Measurements from ENCODE around the gene PINLYP. TPM values are rescaled to one million over a fixed set of nuclear protein-coding genes. Genes with fewer than 3 reads are reported as not detected.

The PINLYP gene
- total RNA-seq (1 to 10 TPM; 2.5 to 2.7 TPM), polyA plus RNA-seq (1 to 10 TPM in 2 of 3 donors, under 1 TPM in 1; 0.68 to 2.3 (median 1.7) TPM), total RNA-seq (0.67 to 3.9 (median 0.94) reads per million in 6 experiments)

DNA sequence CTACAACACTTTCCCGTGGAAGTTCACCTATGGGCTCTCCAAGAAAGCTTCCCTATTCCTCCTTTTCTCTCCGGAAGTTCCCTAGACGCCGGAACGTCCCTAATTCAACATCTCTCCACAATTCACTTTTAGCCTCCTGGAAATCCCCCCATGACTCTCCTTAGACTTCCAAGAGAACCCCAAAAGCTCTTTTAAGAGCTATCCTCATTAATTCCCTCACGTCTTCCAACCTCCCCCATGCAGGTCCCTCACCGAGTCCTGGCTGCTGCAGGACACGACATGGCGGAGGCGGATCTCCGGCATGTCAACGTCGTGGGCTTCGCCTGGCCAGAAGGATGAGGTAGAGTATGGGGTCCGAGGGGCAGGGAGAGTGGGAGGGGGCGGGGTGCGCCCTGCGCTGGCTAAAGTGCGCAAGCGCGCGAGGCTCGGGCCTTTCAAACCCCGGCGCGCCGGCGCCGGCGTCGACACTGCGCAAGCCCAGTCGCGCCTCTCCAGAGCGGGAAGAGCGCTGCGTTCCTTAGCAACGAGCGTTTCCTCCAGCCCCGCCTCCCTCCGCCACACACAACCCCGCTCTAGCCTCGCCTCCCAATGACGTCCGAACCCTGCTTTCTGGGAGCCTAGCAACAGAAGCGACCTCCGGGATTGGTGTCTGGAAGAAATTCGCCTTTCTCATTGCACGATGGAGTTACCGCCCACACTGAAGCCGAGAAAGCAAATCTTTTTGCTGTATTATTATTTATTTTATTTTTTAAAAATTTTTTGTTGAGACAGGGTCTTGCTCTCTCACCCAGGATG is at the start of gene PINLYP, which contains the start of gene XRCC1:
Gene PINLYP (plus strand): TSS at position 646 of the 795 bp plus-strand sequence. CDS start 1,391 bp downstream, outside the sequence.
Gene XRCC1 (minus strand): TSS at position 372 of the 795 bp plus-strand sequence. CDS start 69 bp downstream, at position 303.
- Mint-ChIP-seq H3K4me3 (peak within 1 kb of the TSS; percentile 91 to 99 (median 96)), H3K4me1 (peaks cover 29 to 69% (median 63%) of the 10 kb centered on the region in 4 donors), H3K36me3 (peaks cover 0 to 19% (median 0%) of the 10 kb centered on the region in 3 donors), H3K27me3 (no peaks in the 10 kb centered on the region), H3K27ac (peak within 1 kb of the TSS; percentile 87 to 100 (median 98)), H3K9me3 (no peaks in the 10 kb centered on the region)
- ATAC-seq (peak; percentile 95 to 98), DNase-seq (peak; percentile 86 to 99 (median 97))
- POLR2A ChIA-PET: interaction anchor here (0.6 to 4.7 kb wide), 9 partner anchors 11 to 112 kb away, joined by 3 to 55 read pairs (median 4); partner anchors contain the start of genes IRGQ and ZNF576

DNA sequence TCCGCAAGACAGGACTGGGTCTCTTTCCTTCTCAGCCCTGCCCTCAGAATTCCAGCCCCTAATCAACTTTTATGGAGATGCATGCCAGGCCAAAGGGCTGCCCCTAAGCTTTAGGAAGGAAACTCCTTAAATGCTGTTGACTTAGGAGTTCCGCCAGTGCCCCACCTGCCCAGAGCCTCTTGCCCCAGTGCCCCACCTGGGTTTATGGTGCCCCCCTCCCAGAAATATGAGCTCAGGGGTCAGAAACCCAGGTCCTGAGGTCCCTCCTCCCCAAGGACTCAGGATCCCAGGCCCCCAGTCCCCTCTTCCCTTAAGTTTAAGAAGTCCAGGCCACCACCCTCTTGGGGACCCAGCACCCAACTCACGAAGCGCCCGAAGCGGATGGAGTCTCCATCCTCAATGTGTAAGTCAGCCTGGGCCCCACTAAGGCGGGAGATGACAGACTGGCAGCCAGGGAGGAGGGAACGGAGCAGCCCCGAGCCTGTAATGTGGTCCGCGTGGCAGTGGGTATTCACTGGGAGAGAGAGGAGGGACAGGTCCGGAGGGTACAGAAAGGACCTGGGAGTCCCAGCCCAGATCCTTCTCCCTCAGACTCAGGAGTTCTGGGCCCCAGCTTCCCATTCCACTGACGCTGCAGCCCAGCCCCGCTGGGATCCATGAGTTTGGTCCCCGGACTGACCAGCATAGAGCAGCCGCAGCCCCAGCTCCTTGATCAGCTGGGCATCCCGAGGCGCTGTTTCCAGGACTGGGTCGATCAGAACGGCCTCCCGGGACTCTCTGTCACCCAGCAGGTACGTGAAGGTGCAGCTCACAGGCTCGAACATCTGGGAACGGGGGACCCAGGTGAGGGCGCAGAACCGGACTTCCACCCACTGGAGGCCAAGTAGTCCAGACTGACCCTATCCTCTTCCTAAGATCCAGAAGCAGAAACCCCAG is 49.5 kb upstream of the PINLYP start:
- Mint-ChIP-seq H3K4me1 (peaks cover 10 to 36% (median 27%) of the 10 kb centered on the region in 4 donors), H3K27ac (peak overlapping the region; percentile 75 to 95 (median 90)), H3K27me3 (no peaks in the 10 kb centered on the region), H3K9me3 (no peaks in the 10 kb centered on the region), H3K4me3 (peak overlapping the region; percentile 73 to 94 (median 79)), H3K36me3 (peaks cover 0 to 2% (median 0%) of the 10 kb centered on the region in 3 donors)
- POLR2A ChIA-PET: interaction anchor here (0.6 to 3.0 kb wide), 5 partner anchors 55 to 87 kb away, joined by 3 to 21 read pairs (median 11); partner anchors contain the start of genes IRGQ and ZNF576
- DNase-seq (peak in 2 of 10 donors; percentile 16 to 19), ATAC-seq (peak; percentile 29 to 32)

DNA sequence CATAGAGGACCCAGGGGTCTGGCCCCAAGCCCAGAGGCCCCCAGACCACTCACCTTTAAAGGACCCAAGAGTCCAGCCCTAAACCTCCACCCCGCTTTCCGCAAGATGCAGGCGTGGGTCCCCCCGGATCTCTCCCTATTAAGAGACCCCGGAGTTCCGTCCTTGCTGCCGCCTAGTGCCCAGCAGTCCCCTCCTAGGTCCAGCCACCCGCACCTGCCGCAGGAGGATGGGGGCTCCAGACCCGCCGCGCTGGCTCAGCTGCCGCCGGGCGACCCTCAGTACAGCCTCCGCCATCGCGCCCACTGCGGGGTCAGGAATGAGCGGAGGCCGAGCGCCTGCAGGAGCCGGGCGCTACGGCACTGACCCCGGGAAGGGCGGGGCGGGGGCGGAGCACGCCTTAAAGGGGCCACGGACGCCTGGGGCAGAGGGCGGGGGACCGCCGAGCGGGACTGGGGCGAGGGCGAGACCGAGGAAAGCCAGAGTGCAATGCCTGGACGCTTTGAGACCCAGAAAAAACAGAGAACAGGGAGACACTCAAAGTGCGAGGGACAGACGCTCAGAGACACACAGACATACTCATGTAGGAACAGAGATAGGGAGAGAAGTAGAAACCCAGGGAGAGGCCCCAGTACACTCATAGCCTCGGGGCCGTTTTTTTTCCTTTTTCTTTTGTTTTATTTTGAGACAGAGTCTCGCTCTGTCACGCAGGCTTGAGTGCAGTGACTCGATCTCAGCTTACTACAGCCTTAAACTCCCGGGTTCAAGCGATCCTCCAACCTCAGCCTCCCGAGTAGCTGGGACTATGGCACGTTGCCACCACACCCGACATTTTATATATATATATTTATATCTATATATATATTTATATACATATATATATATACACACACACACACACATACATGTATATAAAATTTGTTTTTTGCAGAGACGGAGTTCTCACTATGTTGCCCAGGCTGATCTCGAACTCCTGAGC is 48.4 kb upstream of the PINLYP start, which contains the start of gene ETHE1:
Gene ETHE1 (minus strand): TSS at position 318 of the 976 bp plus-strand sequence. CDS start 24 bp downstream, at position 294.
- Mint-ChIP-seq H3K36me3 (peaks cover 0 to 2% (median 0%) of the 10 kb centered on the region in 3 donors), H3K4me3 (peak within 1 kb of the TSS; percentile 73 to 94 (median 79)), H3K27ac (peak within 1 kb of the TSS; percentile 75 to 97 (median 90)), H3K9me3 (no peaks in the 10 kb centered on the region), H3K4me1 (peaks cover 10 to 38% (median 28%) of the 10 kb centered on the region in 4 donors), H3K27me3 (no peaks in the 10 kb centered on the region)
- POLR2A ChIA-PET: interaction anchor here (0.7 to 3.0 kb wide), 6 partner anchors 7 to 89 kb away, joined by 3 to 21 read pairs (median 4); partner anchors contain the start of genes IRGQ and ZNF576
- peak; percentile 35 to 75 (median 61) for DNase-seq
- peak; percentile 72 to 87 for ATAC-seq

DNA sequence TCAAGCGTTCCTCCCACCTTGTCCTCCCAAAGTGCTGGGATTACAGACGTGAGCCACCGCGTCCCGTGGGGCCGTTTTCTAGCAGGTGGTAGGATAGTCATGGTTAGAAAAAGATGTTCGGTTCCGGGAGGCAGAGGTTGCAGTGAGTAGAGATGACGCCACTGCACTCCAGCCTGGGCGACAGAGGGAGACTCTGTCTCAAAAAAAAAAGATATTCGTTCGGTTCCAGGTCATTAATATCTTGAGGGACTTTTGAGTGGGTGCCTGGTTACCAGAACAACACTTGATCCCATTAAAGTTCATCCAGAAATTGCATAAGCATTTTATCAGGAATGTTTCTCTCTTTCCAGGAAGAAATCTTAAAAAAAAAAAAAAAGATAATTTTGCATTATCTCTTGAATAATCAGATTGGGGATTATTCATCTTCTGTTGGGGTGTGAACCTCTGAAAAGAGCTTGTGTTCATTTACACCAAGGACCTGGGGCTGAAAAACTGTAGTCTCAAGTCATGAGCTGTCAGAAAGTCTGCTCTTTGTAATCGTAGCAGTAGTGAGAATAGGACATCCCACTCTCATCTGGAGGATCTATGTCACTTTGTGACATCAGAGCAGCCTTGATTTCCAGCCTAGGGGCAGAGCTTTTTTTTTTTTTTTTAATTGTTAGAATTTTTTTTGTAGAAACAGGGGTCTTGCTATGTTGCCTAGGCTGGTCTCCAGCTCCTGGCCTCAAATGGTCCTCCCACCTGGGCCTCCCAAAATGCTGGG is 47.6 kb upstream of the PINLYP start:
- no peak for DNase-seq
- ATAC-seq: no peak
- Mint-ChIP-seq H3K4me3 (peak overlapping the region in 5 of 10 donors; percentile 15 to 78 (median 49)), H3K36me3 (no peaks in the 10 kb centered on the region), H3K9me3 (no peaks in the 10 kb centered on the region), H3K27ac (peak overlapping the region in 2 of 10 donors; percentile 43 to 56), H3K27me3 (no peaks in the 10 kb centered on the region), H3K4me1 (peaks cover 13 to 43% (median 34%) of the 10 kb centered on the region in 4 donors)
- POLR2A ChIA-PET: interaction anchor here (0.7 to 1.6 kb wide), 5 partner anchors 8 to 90 kb away, joined by 3 to 4 read pairs (median 3); no protein-coding TSS in a partner anchor

DNA sequence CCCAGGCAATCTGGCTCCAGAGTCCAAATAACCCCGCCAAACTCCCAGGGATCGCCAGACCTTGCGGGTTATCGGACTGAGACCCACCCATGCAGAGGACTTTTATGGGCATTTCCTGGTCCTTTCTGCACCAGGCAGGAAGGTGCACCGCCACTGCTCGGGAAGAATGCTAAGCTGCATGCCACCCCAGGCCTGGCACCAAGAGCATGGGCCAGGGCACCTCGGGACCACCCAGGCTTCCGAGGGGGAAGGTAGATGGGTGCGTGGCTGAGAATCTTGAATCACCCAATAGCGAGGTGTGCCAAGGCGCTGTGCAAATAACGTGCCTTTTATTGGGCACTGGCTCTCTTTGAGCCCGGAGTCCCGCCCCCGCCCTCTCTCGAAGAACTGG is 43.0 kb upstream of the PINLYP start:
- Mint-ChIP-seq H3K9me3 (no peaks in the 10 kb centered on the region), H3K4me3 (peak overlapping the region; percentile 87 to 99 (median 95)), H3K27me3 (no peaks in the 10 kb centered on the region), H3K36me3 (peaks cover 0 to 11% (median 2%) of the 10 kb centered on the region in 3 donors), H3K27ac (peak overlapping the region; percentile 89 to 97 (median 94)), H3K4me1 (peaks cover 13 to 32% (median 23%) of the 10 kb centered on the region in 4 donors)
- peak in 1 of 10 donors; percentile 40 for DNase-seq
- ATAC-seq: peak; percentile 18 to 40
- POLR2A ChIA-PET: interaction anchor here (0.6 to 8.0 kb wide), 18 partner anchors 8 to 1262 kb away, joined by 3 to 51 read pairs (median 6); partner anchors contain the start of genes IRGQ, PHLDB3 and ZNF576

DNA sequence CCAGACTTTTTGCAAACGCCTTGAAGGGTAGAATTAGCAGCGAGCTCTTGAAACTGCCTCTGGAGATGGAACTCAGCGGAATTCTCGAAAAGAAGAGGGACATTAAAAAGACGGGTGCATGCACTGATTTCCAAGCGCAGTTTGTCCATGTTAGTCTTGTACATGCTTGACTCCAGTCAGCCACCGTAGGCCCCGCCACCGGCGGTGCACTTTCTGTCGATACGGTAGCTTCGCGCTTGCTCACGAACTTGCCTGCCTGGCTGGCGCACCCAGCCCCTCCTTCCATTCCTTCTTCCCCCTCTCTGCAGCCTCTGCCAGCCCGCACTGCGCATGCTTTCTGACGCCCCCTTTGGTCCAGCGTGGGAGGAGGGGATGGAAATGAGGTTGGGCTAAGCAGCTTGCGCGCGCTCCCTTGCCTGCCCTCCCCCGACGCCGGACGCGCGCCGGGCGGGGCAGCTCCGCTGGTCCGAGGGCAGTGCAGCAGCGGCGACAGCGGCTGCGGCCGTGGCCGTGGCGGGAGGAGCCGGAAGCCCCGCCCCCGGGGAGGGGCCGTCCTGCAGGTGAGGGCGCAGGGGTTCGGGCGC is 42.5 kb upstream of the PINLYP start, which contains the start of gene ZNF575:
Gene ZNF575 (plus strand): TSS at position 227 of the 584 bp plus-strand sequence. CDS start 1,235 bp downstream, outside the sequence.
- H3K4me3 Mint-ChIP-seq: peak within 1 kb of the TSS; percentile 88 to 100 (median 97)
- DNase-seq (peak; percentile 70 to 93 (median 82)), ATAC-seq (peak; percentile 60 to 70)
- POLR2A ChIA-PET: interaction anchor here (0.6 to 8.0 kb wide), 22 partner anchors 8 to 1263 kb away, joined by 3 to 51 read pairs (median 5); partner anchors contain the start of genes IRGQ, PHLDB3, SMG9 and ZNF576
- peaks cover 0 to 2% (median 0%) of the 10 kb centered on the region in 9 donors for H3K9me3 Mint-ChIP-seq
- H3K27ac Mint-ChIP-seq: peak within 1 kb of the TSS; percentile 90 to 99 (median 98)
- peaks cover 13 to 32% (median 20%) of the 10 kb centered on the region in 4 donors for H3K4me1 Mint-ChIP-seq
- H3K27me3 Mint-ChIP-seq: no peaks in the 10 kb centered on the region
- H3K36me3 Mint-ChIP-seq: peaks cover 0 to 15% (median 3%) of the 10 kb centered on the region in 3 donors

DNA sequence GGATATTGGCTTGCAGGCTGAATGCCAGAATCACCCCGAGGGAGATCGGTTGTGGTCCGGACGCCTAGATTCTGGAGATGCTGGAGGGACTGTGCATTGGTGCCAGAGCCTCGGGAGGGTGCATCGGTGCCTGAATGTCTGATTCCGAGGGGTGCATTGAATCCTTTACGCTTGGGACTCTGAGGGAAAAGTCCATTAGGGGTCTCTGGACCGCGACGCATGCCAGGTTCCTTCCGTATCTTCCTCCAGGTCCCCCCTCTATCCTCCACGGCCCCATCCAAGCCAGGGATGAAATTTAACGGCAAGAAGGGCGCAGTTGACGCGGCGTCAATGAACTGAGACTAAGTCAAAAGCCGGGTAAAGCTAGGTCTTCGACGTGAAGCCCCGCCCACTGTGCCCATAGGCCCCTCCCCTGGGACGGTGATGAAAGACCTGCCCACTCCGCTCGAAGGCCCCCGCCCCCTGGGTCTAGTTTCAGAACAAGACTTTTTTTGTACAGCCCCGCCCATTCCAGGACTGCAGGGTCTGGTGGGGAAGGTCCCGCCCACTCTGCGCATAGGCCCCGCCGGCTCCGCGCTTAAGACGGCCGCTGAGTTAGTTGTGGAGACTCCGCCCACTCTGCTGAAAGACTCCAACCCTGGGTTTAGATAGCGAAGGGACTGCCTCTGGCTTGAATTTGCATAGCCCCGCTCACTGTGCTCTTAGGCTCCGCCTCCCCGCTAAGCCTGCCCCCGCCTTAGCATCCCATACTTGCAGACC is 41.9 kb upstream of the PINLYP start:
- DNase-seq: peak; percentile 90 to 98 (median 95)
- ATAC-seq: peak; percentile 74 to 77
- Mint-ChIP-seq H3K4me3 (peak overlapping the region; percentile 88 to 100 (median 97)), H3K27me3 (no peaks in the 10 kb centered on the region), H3K27ac (peak overlapping the region; percentile 90 to 99 (median 98)), H3K4me1 (peaks cover 13 to 32% (median 19%) of the 10 kb centered on the region in 4 donors), H3K9me3 (peaks cover 0 to 6% (median 3%) of the 10 kb centered on the region in 9 donors), H3K36me3 (peaks cover 5 to 21% (median 9%) of the 10 kb centered on the region in 3 donors)
- POLR2A ChIA-PET: interaction anchor here (0.6 to 8.0 kb wide), 17 partner anchors 9 to 221 kb away, joined by 3 to 51 read pairs (median 6); partner anchors contain the start of genes IRGQ, PHLDB3, SMG9 and ZNF576

DNA sequence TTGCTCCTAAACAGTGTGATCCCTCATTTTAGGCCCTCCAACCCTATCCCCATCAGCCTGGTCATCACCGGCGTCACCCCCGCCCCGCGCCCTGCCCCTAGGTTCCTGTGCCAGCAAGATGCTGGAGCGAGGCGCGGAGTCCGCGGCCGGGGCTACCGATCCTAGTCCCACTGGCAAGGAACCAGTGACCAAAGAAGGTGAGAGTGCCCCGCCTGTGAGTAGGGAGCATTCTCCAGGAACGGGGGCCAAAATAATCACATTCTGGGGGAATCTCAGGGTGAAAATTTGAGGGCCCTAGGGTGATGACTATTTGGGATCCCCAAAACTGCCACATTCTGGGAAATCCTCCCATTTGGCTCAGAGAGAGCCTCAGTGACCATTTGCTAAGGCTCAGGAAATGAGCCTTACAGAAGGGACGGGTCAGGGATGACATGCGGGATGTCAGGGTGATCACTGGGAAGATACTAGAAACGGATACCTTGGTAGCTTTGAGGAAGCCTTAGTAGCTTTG is 41.2 kb upstream of the PINLYP start:
- POLR2A ChIA-PET: interaction anchor here (1.0 to 8.0 kb wide), 10 partner anchors 9 to 220 kb away, joined by 4 to 51 read pairs (median 7); partner anchors contain the start of genes IRGQ, PHLDB3, SMG9 and ZNF576
- ATAC-seq (no peak), DNase-seq (peak in 1 of 10 donors; percentile 9)
- H3K9me3 Mint-ChIP-seq: peaks cover 3 to 12% (median 7%) of the 10 kb centered on the region in 9 donors
- H3K36me3 Mint-ChIP-seq: peaks cover 12 to 28% (median 16%) of the 10 kb centered on the region in 3 donors
- H3K4me3 Mint-ChIP-seq: peak overlapping the region; percentile 88 to 100 (median 97)
- H3K27ac Mint-ChIP-seq: peak overlapping the region; percentile 90 to 99 (median 98)
- H3K27me3 Mint-ChIP-seq: no peaks in the 10 kb centered on the region
- peaks cover 13 to 32% (median 19%) of the 10 kb centered on the region in 4 donors for H3K4me1 Mint-ChIP-seq
